SK-N-MC (cell line): ENCODE measurements around the gene AKAP13.

Experiments
- EZH2 ChIP-seq: fragments of 200-600 bp; sonication (generic); IDR thresholded peaks from one replicate; pipeline ENCODE4 v1.6.1; 2017; ENCODE audit warnings: antibody characterized with exemption
- POLR2AphosphoS5 ChIP-seq: IDR thresholded peaks from 2 replicates; pipeline ENCODE4 v1.6.1; 2012; ENCODE audit warnings: mild to moderate bottlenecking, low read depth, low read length, borderline replicate concordance

DNA sequence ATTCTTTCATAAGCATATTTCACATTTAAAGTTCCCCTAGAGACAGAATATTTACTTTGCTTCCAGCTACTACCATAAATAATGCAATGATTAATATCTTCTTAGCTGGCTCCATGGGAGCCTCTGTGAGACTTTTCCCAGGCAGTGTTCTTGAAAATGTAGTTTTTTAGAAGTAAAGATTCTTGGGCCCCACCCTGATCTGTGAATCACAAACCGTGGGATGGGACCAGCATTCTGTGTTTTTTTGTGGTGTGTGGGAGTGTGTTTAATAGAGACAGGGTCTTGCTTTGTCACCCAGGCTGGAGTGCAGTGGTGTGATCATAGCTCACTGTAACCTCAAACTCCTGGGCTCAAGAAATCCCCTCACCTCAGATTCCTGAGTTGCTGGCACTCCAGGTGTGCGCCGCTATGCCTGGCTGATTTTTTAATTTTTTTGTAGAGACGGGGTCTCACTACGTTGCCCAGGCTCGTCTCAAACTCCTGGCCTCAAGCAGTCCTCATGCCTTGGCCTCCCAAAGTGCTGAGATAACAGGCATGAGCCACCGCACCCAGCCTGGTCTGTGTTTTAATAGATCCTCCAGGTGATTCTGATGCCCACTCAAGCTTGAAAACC, 331.3 kb downstream of the AKAP13 start:
- no peak for TF ChIP-seq EZH2
- TF ChIP-seq POLR2AphosphoS5, result no peak
